ENCODE results near the gene LRRK1. TPM values are rescaled to one million over a fixed set of nuclear protein-coding genes. Genes with fewer than 3 reads are reported as not detected.
A peak's percentile ranks its signal among the peaks of the same experiment; 100 is the strongest.

Gene LRRK1
- total RNA-seq, 1 donor from 2014 or later, result 15.7 TPM

- DNase-seq (ENCODE audit: low spot score), result no peak
Measured at GRCh38 chr15:100892013-100892355, 27.2 kb upstream of the LRRK1 start.

DNA sequence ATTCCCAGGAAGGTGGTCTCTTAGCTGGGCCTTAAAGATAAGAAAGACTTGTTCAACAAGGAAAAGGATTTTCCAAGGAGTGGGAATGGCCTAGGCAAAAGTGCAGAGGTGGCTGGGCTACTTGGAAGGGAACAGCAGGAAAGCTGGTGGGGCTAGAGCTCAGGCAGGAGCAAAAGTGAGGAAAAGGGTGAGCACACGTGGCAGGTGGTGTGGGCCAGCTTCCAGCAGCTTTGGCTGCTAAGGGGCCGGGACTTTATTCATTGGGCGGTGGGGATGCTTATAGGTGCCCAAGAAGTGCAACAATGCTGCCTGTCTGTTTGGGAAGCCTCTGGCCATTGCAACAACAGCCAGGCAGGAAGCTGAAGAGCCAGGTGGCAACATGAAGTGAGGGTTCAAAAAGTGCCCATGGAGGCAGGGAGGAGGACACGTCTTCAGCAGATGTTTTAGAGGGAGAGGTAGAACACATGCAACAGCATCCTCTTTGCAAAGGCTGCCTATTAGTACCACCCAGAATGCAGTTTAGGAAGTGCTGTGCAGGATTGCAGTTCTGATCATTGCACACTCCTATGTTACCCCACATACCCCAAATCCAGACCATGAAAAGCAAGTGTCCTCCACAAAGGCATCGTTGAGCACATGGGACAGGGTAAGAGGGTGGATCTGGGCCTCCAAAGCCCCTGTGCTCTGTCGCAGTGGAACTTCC, 25.7 kb upstream of the LRRK1 start:
- DNase-seq (ENCODE audit: low spot score), result no peak

GRCh38 chr15:100893964-100894295, 25.2 kb upstream of the LRRK1 start:
- no peak for DNase-seq (ENCODE audit: low spot score)

- no peak for DNase-seq (ENCODE audit: low spot score)
Measured at GRCh38 chr15:100895721-100896120, 23.4 kb upstream of the LRRK1 start.

- DNase-seq (ENCODE audit: low spot score), result no peak
Measured at GRCh38 chr15:100897221-100898151, 21.7 kb upstream of the LRRK1 start.

DNA sequence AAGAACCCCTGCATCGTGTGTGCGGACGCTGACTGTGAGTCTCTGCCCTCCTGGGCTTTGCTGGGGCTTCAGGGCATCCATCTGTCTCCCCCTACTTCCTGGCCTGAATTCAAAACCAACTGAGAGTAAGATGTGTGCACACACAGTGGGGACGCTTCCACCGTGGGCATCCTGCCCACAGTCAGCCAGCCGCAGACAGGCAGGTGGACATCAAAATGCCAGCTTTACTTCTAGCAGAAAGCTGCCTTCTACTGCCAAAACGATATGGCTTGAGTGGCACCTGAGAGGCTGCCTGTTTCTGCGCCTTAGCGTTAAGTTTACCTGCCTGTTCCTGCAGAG, 21.0 kb upstream of the LRRK1 start:
- DNase-seq (ENCODE audit: low spot score), result no peak

DNA sequence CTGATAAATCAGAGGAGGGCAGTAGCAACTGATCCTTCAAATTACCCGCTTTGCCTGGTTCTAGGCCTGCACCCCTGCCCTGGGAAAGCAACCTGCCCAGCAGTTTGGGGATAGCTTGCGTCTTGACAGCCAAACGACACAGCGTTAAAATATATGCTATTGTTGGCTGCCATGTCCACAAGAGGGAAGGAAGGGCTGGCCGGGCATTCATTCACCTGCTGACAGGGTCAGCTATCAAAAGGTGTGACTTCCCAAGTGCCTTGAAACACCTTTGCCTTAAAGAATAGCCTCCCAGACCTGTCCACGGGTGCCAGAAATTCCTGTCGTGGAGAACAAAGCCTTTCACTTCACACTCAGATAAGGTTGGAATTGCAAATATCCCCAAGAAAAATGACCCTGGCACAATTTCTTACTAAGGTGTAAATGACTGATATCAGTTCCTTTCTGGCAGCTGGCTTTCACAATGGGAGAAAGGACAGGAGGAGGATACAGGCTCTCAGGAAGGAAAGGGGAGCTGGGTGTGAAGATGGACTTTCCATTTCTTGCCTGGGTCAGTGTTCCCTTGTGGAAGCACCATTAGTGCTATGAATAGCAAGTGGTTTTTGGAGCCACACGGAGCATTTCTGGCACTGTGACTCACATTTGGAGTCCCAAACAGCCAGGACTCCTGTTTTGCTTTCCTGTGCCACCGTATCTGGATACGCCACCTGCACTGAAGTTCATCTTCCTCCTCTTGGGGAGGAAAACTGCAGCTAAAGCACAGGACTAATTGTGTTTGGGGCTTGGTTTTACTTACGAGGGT, 20.3 kb upstream of the LRRK1 start:
- no peak for DNase-seq (ENCODE audit: low spot score)

- DNase-seq (ENCODE audit: low spot score), result no peak
Measured at GRCh38 chr15:100899601-100900000, 19.6 kb upstream of the LRRK1 start.

GRCh38 chr15:100900136-100900794, 18.9 kb upstream of the LRRK1 start:
- no peak for DNase-seq (ENCODE audit: low spot score)

DNA sequence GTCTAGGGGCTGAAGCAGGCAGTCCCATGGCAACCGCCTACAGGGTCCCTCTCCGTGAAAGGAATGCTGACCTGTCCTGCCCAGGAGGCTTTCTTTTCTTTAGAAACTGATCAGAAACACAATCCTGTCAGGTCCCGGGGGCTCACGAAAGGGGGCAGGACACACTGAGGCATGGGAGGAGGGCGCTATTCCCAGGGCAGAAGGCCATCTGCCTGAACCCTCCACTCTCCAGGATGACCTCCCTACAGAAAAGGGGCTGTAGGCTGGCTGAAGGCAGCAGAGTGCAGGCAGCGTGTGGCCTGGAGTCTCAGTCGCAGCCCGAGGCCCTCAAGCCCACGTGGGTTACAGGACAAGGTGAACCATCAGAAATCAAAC, 18.4 kb upstream of the LRRK1 start:
- no peak for DNase-seq (ENCODE audit: low spot score)

DNA sequence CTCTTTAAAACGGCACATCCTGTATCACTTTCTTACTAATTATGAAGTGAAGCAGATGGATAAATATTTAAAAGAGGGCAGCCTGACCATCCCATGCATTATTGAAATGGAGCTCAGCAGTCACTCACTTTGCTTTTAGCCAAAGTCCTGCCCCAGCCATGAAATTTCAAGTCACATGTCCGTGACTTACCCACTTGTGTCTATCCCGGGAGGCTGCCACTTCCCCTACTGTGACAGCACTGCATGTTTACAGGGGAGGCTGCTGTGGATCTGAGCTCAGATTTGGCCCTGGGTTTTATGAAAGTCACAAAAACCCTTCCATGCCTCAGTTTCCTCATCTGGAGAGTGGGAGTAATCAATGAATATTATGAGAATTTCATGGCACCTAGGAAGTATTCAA, 17.9 kb upstream of the LRRK1 start:
- DNase-seq (ENCODE audit: low spot score), result no peak

- no peak for DNase-seq (ENCODE audit: low spot score)
Measured at GRCh38 chr15:100901702-100902435, 17.3 kb upstream of the LRRK1 start.

GRCh38 chr15:100902436-100903167, 16.6 kb upstream of the LRRK1 start:
- peak; percentile 58 for DNase-seq (ENCODE audit: low spot score)

DNA sequence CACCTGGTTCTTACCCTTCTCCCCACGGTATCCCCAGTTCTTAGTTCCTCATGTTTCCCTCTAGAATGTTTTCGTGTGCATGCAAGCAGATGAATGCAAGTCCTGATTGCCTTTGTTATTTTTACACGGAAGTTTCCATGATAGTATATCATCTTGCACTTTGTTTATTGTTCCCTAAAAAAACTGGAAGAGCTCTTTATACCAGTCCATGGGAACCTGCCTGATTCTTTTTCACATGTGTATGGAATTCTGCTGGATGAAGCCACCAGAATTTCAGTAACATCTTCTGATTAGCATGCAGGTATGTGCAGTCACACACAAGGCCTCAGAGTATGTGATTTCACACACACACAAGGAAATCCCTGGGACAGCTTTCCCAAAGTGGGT, 16.0 kb upstream of the LRRK1 start:
- no peak for DNase-seq (ENCODE audit: low spot score)

- DNase-seq (ENCODE audit: low spot score), result no peak
Measured at GRCh38 chr15:100905850-100906249, 13.3 kb upstream of the LRRK1 start.

GRCh38 chr15:100908466-100908865, 10.7 kb upstream of the LRRK1 start:
- DNase-seq (ENCODE audit: low spot score), result no peak

DNA sequence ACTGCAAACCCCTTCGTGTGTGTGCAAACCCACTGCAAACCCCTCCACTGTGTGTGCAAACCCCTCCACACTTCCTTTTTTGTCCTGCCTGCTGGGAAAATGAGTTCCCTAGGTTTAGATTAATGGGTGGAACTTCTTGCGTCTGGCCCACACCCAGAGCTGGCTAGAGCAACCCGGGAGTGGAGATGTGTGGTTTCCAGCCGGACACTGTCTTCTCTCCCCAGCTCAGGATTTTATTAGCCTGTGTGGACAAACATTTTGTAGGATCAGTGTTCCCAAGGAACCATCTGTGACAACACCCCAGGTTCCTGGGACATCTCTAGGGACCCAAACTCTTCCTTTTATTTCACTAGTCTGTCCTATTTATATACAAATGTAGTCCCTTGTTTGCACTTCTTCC, 9.6 kb upstream of the LRRK1 start:
- DNase-seq (ENCODE audit: low spot score), result no peak

GRCh38 chr15:100909989-100910955, 8.9 kb upstream of the LRRK1 start:
- DNase-seq (ENCODE audit: low spot score), result no peak

DNA sequence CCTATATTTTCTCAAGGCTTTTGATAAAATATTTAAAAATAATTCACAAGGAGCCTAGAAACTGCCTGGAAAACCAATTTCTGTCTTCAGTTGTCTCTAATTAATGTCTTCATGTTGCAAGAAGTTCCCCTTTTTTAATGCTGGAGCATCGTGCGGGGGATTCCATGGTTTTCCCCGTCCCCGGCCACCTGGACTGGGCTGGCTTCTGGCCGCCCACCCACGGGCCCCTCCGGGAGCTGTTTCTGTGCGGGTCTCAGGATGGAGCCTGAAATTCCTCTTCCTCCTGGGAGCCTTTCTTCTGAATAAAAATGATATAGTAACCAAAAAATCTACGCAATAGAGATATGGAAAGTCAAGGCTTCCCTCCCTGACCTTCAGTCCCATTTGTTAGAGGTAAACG, 8.1 kb upstream of the LRRK1 start:
- DNase-seq (ENCODE audit: low spot score), result no peak

DNA sequence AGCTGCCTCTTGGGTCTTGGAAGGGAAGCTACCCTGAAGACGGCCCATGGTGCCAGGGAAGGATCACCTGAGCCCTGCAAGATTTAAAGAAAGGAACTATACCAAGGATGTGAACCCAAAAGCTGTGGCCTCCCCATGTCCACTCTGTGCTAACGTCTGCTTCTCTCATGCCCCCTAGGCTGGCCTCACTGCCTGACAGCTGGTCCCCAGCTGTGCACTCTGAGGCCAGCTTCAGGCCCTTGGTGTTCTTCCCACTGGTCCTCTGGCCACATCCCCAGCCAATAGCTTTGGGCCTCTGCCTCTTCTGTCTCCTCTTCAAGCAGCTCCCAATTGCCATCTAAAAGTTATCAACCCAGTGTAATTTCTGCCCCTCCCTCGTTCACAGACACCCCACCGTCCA, 5.2 kb upstream of the LRRK1 start:
- no peak for DNase-seq (ENCODE audit: low spot score)

Data from mucosa of gallbladder (tissue), 1 donor.